HepG2 (cell line): ENCODE data around the gene COL4A3. TPM values are rescaled to one million over a fixed set of nuclear protein-coding genes. Genes with fewer than 3 reads are reported as not detected.

ENCODE experiments used
- ATAC-seq: fragments of 200-7000 bp; cut with Tn5 transposase; 3 replicates; pipeline ENCODE4 v1.9.1; 2020; ENCODE audit warnings: mild to moderate bottlenecking, moderate library complexity
- BruUV-seq: library from RNA; stranded (reverse); fragments of 400-500 nt; replicated peaks from 2 replicates; lab custom pipeline; 2021; lab: Mats Ljungman, UMichigan
- CTCF ChIA-PET: fragments of 300-600 bp; formaldehyde crosslinking; extraction: SDS; loops from one replicate; lab custom pipeline; 2021; ENCODE audit warnings: low total read pairs, inconsistent platforms, low intra/inter-chr PET ratio; lab: Yijun Ruan, JAX
- POLR2A ChIA-PET: fragments of 350-600 bp; sonication (Branson Sonifier 250); formaldehyde crosslinking; loops from one replicate; lab custom pipeline; 2020; ENCODE audit warnings: antibody characterized with exemption, inconsistent platforms; lab: Yijun Ruan, JAX
- DNase-seq: peaks from one replicate; pipeline ENCODE4 v3.0.0-alpha.2; 2015; ENCODE audit warnings: low spot score
- FAIRE-seq: peaks from 3 replicates; lab custom pipeline; 2011; peaks lifted over from hg19 to GRCh38; lab: Jason Lieb, UNC
- H2AFZ ChIP-seq: one replicate; pipeline ENCODE4 v1.6.1; 2011; ENCODE audit warnings: low read length, inconsistent platforms
- H3K27ac ChIP-seq: fragments of 300-600 bp; 3 replicates; pipeline ENCODE4 v1.8.0; 2011; ENCODE audit warnings: mixed run types, mild to moderate bottlenecking, mixed read lengths, low read length, inconsistent platforms; ENCODE audit not compliant: insufficient read depth; ENCODE audit errors: extremely low read length
- H3K27me3 ChIP-seq, 2 experiments: fragments of 200-600 bp in 1 of 2; 2 replicates in 1 of 2; 3 replicates in 1 of 2; pipeline versions ENCODE4 v1.6.0 to v1.8.0; 2011; ENCODE audit warnings: low read length in 2 of 2, mild to moderate bottlenecking in 2 of 2, moderate library complexity in 2 of 2, inconsistent platforms in 1 of 2; ENCODE audit not compliant: insufficient read depth in 2 of 2, control insufficient read depth in 1 of 2
- H3K36me3 ChIP-seq, 2 experiments: fragments of 200-600 bp in 1 of 2; replicated peaks in 1 of 2; 2 replicates in 1 of 2; 3 replicates in 1 of 2; pipeline versions ENCODE4 v1.5.1 to v1.8.0; 2011; ENCODE audit warnings: low read length in 2 of 2, inconsistent platforms in 1 of 2; ENCODE audit not compliant: insufficient read depth in 2 of 2, control insufficient read depth in 1 of 2
- H3K4me1 ChIP-seq: 2 replicates; pipeline ENCODE4 v1.5.1; 2012; ENCODE audit warnings: low read length, inconsistent platforms; ENCODE audit not compliant: insufficient read depth
- H3K4me2 ChIP-seq: 2 replicates; pipeline ENCODE4 v1.6.0; 2011; ENCODE audit warnings: low read depth, low read length, inconsistent platforms
- H3K4me3 ChIP-seq, 3 experiments: fragments of 200-600 bp in 1 of 3; sonication (generic), shearing (Covaris generic) in 1 of 3; replicated peaks in 1 of 3; 2 replicates each; pipeline ENCODE4 v1.5.1; 2011 to 2016; ENCODE audit warnings: low read length in 3 of 3, inconsistent platforms in 2 of 3, low read depth in 2 of 3, mild to moderate bottlenecking in 2 of 3, control low read depth in 1 of 3, mixed read lengths in 1 of 3; ENCODE audit not compliant: insufficient read depth in 1 of 3
- H3K79me2 ChIP-seq: one replicate; pipeline ENCODE4 v1.6.1; 2011; ENCODE audit warnings: low read length, inconsistent platforms; ENCODE audit not compliant: insufficient read depth
- H3K9ac ChIP-seq: 2 replicates; pipeline ENCODE4 v1.6.0; 2011; ENCODE audit warnings: mild to moderate bottlenecking, low read depth, low read length, inconsistent platforms; ENCODE audit not compliant: insufficient read depth
- H3K9me3 ChIP-seq: 2 replicates; pipeline ENCODE4 v1.5.1; 2012; ENCODE audit warnings: mild to moderate bottlenecking, low read length
- H4K20me1 ChIP-seq: 2 replicates; pipeline ENCODE4 v1.6.0; 2011; ENCODE audit warnings: inconsistent platforms, mild to moderate bottlenecking, low read length, moderate library complexity; ENCODE audit not compliant: insufficient read depth
- ASH2L ChIP-seq: fragments of 300-600, 200-600 bp; sonication (generic); IDR thresholded peaks from 2 replicates; pipeline ENCODE4 v1.7.0; 2017; ENCODE audit warnings: low read depth, mild to moderate bottlenecking, moderate library complexity, mixed read lengths, low read length; ENCODE audit not compliant: insufficient read length
- ATF5 ChIP-seq: sonication (generic); formaldehyde crosslinking; IDR thresholded peaks from 2 replicates; pipeline ENCODE4 v1.4.0; 2020; ENCODE audit warnings: mild to moderate bottlenecking, low read depth, missing genetic modification reagents
- ATF7 ChIP-seq, 2 experiments: fragments of 450-650 bp in 1 of 2; sonication (generic) in 1 of 2; formaldehyde crosslinking in 1 of 2; IDR thresholded peaks; 2 replicates each; pipeline versions ENCODE4 v1.4.0 to v1.6.1; 2016 to 2020; ENCODE audit warnings: antibody characterized with exemption in 1 of 2, mild to moderate bottlenecking in 1 of 2, missing genetic modification reagents in 1 of 2
- DNMT1 ChIP-seq: sonication (generic); formaldehyde crosslinking; IDR thresholded peaks from 2 replicates; pipeline ENCODE4 v1.5.1; 2020; ENCODE audit warnings: mild to moderate bottlenecking, missing genetic modification reagents
- ELF4 ChIP-seq: sonication (generic); formaldehyde crosslinking; IDR thresholded peaks from 2 replicates; pipeline ENCODE4 v1.5.0; 2020; ENCODE audit warnings: missing genetic modification reagents, mild to moderate bottlenecking, moderate library complexity, borderline replicate concordance
- JARID2 ChIP-seq: sonication (generic); formaldehyde crosslinking; IDR thresholded peaks from 2 replicates; pipeline ENCODE4 v1.8.1; 2023; ENCODE audit warnings: missing genetic modification reagents, inconsistent platforms; ENCODE audit not compliant: insufficient replicate concordance
- KDM1A ChIP-seq: IDR thresholded peaks from 2 replicates; pipeline ENCODE4 v1.6.1; 2016; ENCODE audit warnings: missing compliant biosample characterization
- NCOR1 ChIP-seq: fragments of 200-600 bp; sonication (generic); IDR thresholded peaks from 2 replicates; pipeline ENCODE4 v1.7.0; 2017; ENCODE audit warnings: antibody characterized with exemption, low read length, borderline replicate concordance
- REPIN1 ChIP-seq: sonication (generic); formaldehyde crosslinking; IDR thresholded peaks from 2 replicates; pipeline ENCODE4 v1.8.0; 2022; ENCODE audit warnings: missing genetic modification reagents, low read depth, mild to moderate bottlenecking, borderline replicate concordance
- SIN3B ChIP-seq: fragments of 150-350 bp; IDR thresholded peaks from 2 replicates; pipeline ENCODE4 v1.6.1; 2014; ENCODE audit warnings: low read length
- SNAPC5 ChIP-seq: sonication (generic); formaldehyde crosslinking; IDR thresholded peaks from 2 replicates; pipeline ENCODE4 v1.8.1; 2023; ENCODE audit warnings: mild to moderate bottlenecking, missing genetic modification reagents, borderline replicate concordance
- TCF12 ChIP-seq, 2 experiments: fragments of 450-650 bp in 1 of 2; sonication (generic) in 1 of 2; formaldehyde crosslinking in 1 of 2; IDR thresholded peaks; 2 replicates each; pipeline versions ENCODE4 v1.6.1 to v1.8.0; 2017 to 2022; ENCODE audit warnings: antibody characterized with exemption in 1 of 2, mild to moderate bottlenecking in 1 of 2, missing genetic modification reagents in 1 of 2, moderate library complexity in 1 of 2
- ZNF296 ChIP-seq: sonication (generic); formaldehyde crosslinking; conservative IDR thresholded peaks from 2 replicates; pipeline ENCODE4 v1.5.0; 2020; ENCODE audit warnings: mild to moderate bottlenecking, missing genetic modification reagents
- ZNF432 ChIP-seq: sonication (generic); formaldehyde crosslinking; IDR thresholded peaks from 2 replicates; pipeline ENCODE4 v1.5.0; 2020; ENCODE audit warnings: missing genetic modification reagents, mild to moderate bottlenecking, borderline replicate concordance
- ZNF782 ChIP-seq: sonication (generic); formaldehyde crosslinking; IDR thresholded peaks from 2 replicates; pipeline ENCODE4 v1.4.0; 2020; ENCODE audit warnings: missing genetic modification reagents, mild to moderate bottlenecking, borderline replicate concordance
- ZNF784 ChIP-seq: sonication (generic); formaldehyde crosslinking; IDR thresholded peaks from 2 replicates; pipeline ENCODE4 v1.5.1; 2020; ENCODE audit warnings: missing genetic modification reagents, mild to moderate bottlenecking, borderline replicate concordance
- WGBS: methylation state at CpG from one replicate; pipeline ENCODE4 v1.1.6; 2017; ENCODE audit warnings: low lambda C conversion rate; 5-methylcytosine and 5-hydroxymethylcytosine counted together
- in situ Hi-C: cut with HindIII; loops from 2 replicates; pipeline ENCODE4 v1.10.0; 2017; ENCODE audit warnings: low pct_unique_long_range_greater_than_20kb; ENCODE audit not compliant: extremely low pct_ligation_motif_present
- intact Hi-C: fragments of 100-400 bp; cut with micrococcal nuclease; formaldehyde crosslinking; loops from one replicate; pipeline ENCODE4 v1.10.0; 2022; ENCODE audit not compliant: unreplicated experiment
- polyA plus RNA-seq, 8 experiments: library from polyadenylated mRNA; depleted of rRNA in 3 of 8; stranded (reverse) in 7 of 8; unstranded in 1 of 8; fragments of >200 nt; fragmentation: Illumina TruSeq in 4 of 8; extraction: Trizol in 4 of 8; gene quantifications; 2 replicates each; pipeline versions ENCODE4 v1.2.1 to v1.2.3, GENCODE V29; 2011 to 2016; ENCODE audit warnings: low read depth in 4 of 8, missing spikeins in 1 of 8, mixed read lengths in 1 of 8; ENCODE audit not compliant: insufficient read depth in 1 of 8
- total RNA-seq, 5 experiments: library from RNA; depleted of rRNA; stranded (reverse); fragments of >200 nt; fragmentation: Illumina TruSeq; extraction: Trizol; gene quantifications; 2 replicates each; pipeline ENCODE4 v1.2.3, GENCODE V29; 2016; ENCODE audit warnings: low read depth in 1 of 5

Gene COL4A3
- total and polyA plus RNA-seq, 2 of the 13 experiments (the other 11 are each of a cell fraction or from before 2014, with no cell fraction given): 0.02 TPM; not detected in 1

DNA sequence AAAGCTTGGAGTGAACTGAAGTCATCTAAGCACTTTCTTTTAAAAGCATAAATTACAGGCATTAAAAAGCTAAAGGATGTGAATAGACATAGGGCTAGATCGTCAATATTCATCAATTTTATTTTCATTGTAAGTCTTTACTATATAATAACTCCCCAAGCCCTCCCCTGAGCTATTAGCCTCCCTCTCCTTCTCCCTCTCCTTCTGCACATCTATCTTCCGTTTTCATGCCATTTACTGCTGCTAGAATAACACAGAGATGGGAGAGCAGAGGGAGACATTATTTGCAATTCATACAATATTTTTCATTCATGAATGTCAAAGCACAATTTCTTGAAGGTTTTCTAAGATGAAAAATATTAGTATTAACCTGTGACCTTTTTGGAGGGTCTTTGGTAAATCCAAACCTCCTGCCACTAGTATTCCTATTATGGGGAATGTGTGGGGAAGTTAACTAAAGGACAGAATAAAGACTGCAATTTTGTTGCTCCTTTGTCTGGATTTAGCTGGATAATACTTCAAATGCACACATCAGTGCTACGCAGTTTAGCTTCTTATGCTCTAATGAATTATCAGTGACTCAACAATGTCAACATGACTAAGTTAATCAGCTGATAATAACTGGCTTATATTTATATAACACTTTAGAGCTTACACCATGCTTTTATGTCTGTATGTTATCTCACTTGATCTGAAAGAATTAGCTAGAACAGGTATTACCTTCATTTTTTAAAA lies 132.4 kb downstream of the COL4A3 start:
- ATAC-seq (no peak), DNase-seq (no peak), FAIRE-seq (no peak)
- in situ Hi-C loops (no loop called here), intact Hi-C loops (no loop called here)
- Histone ChIP-seq H3K9me3 (no peaks in the 10 kb centered on the region), H3K27ac (no peak overlapping the region), H3K4me2 (no peak overlapping the region), H2AFZ (no peak overlapping the region), H3K4me3 (no peak overlapping the region), H3K4me1 (peaks cover 13% of the 10 kb centered on the region), H3K9ac (no peak overlapping the region), H4K20me1 (no peaks in the 10 kb centered on the region), H3K27me3 (no peaks in the 10 kb centered on the region), H3K79me2 (no peaks in the 10 kb centered on the region), H3K36me3 (no peaks in the 10 kb centered on the region)
- CTCF ChIA-PET: no interaction called here
- POLR2A ChIA-PET: no interaction called here
- BruUV-seq: no TSS peak
- 83% methylated on average over 3 of the region's 3 CpGs for WGBS
- TF ChIP-seq SNAPC5 (CRISPR knock-in tag): no peak
- no peak for TF ChIP-seq KDM1A (CRISPR knock-in tag)
- no peak for TF ChIP-seq TCF12 (IDR thresholded peaks at IDR 0.05)
- no peak for TF ChIP-seq TCF12 (CRISPR knock-in tag; IDR thresholded peaks at IDR 0.05)
- no peak for TF ChIP-seq ELF4 (CRISPR knock-in tag)
- no peak for TF ChIP-seq DNMT1
- TF ChIP-seq ZNF784 (CRISPR knock-in tag): no peak
- no peak for TF ChIP-seq ATF7 (IDR thresholded peaks at IDR 0.05)
- TF ChIP-seq ATF7 (CRISPR knock-in tag; IDR thresholded peaks at IDR 0.05): no peak
- no peak for TF ChIP-seq ASH2L
- no peak for TF ChIP-seq NCOR1
- no peak for TF ChIP-seq REPIN1 (CRISPR knock-in tag)
- TF ChIP-seq ZNF432: no peak
- no peak for TF ChIP-seq JARID2 (CRISPR knock-in tag)
- no peak for TF ChIP-seq ZNF782
- TF ChIP-seq SIN3B: no peak
- no peak for TF ChIP-seq ZNF296 (CRISPR knock-in tag)
- no peak for TF ChIP-seq ATF5 (CRISPR knock-in tag)
